ENCODE results near the gene DNM2.

DNM2 gene

GRCh38 chr19:10707440-10707839 is 10.4 kb upstream of the DNM2 start:
- no peaks in the 10 kb centered on the region for H3K9me3 Mint-ChIP-seq
- H3K4me3 Mint-ChIP-seq: no peak overlapping the region
- peaks cover 4% of the 10 kb centered on the region for H3K4me1 Mint-ChIP-seq
- ATAC-seq (no peak), DNase-seq (no peak)
- H3K27me3 Mint-ChIP-seq: no peaks in the 10 kb centered on the region
- no peak overlapping the region for H3K27ac Mint-ChIP-seq

GRCh38 chr19:10708291-10708690 is 9.6 kb upstream of the DNM2 start:
- H3K27me3 Mint-ChIP-seq: no peaks in the 10 kb centered on the region
- DNase-seq: no peak
- peaks cover 9% of the 10 kb centered on the region for H3K4me1 Mint-ChIP-seq
- no peak overlapping the region for H3K4me3 Mint-ChIP-seq
- H3K27ac Mint-ChIP-seq: no peak overlapping the region
- ATAC-seq: no peak
- H3K9me3 Mint-ChIP-seq: no peaks in the 10 kb centered on the region

- H3K4me3 Mint-ChIP-seq: no peak overlapping the region
- ATAC-seq (no peak), DNase-seq (no peak)
- H3K9me3 Mint-ChIP-seq: no peaks in the 10 kb centered on the region
- no peaks in the 10 kb centered on the region for H3K27me3 Mint-ChIP-seq
- H3K27ac Mint-ChIP-seq: peak overlapping the region in 1 of 2 donors; percentile 72
- peaks cover 17% of the 10 kb centered on the region for H3K4me1 Mint-ChIP-seq
Observed at GRCh38 chr19:10712045-10712444, 5.8 kb upstream of the DNM2 start.

GRCh38 chr19:10712754-10713153 is 5.1 kb upstream of the DNM2 start:
- no peak for DNase-seq
- H3K27ac Mint-ChIP-seq: no peak overlapping the region
- no peaks in the 10 kb centered on the region for H3K27me3 Mint-ChIP-seq

GRCh38 chr19:10713317-10713716 is 4.6 kb upstream of the DNM2 start:
- DNase-seq (peak in 1 of 2 donors; percentile 54), ATAC-seq (no peak)
- H3K27me3 Mint-ChIP-seq: no peaks in the 10 kb centered on the region
- peak overlapping the region in 1 of 2 donors; percentile 92 for H3K27ac Mint-ChIP-seq
- H3K4me3 Mint-ChIP-seq: no peak overlapping the region
- H3K9me3 Mint-ChIP-seq: no peaks in the 10 kb centered on the region
- H3K4me1 Mint-ChIP-seq: peaks cover 20% of the 10 kb centered on the region

More at GRCh38 chr19:10712754-10713153, 5.1 kb upstream of the DNM2 start:
- no peak for ATAC-seq
- Mint-ChIP-seq H3K9me3 (no peaks in the 10 kb centered on the region), H3K4me1 (peaks cover 20% of the 10 kb centered on the region), H3K4me3 (no peak overlapping the region)

GRCh38 chr19:10717054-10717355 is 874 bp upstream of the DNM2 start:
- DNase-seq: no peak
- Mint-ChIP-seq H3K27ac (peak overlapping the region in 1 of 2 donors; percentile 87), H3K4me3 (peak overlapping the region; percentile 83 to 84), H3K27me3 (no peaks in the 10 kb centered on the region), H3K9me3 (no peaks in the 10 kb centered on the region), H3K4me1 (peaks cover 54% of the 10 kb centered on the region)
- ATAC-seq: no peak

- ATAC-seq (peak; percentile 31), DNase-seq (peak in 1 of 2 donors; percentile 52)
- H3K4me1 Mint-ChIP-seq: peaks cover 58% of the 10 kb centered on the region
- H3K27me3 Mint-ChIP-seq: no peaks in the 10 kb centered on the region
- H3K27ac Mint-ChIP-seq: peak overlapping the region; percentile 86 to 96
- no peaks in the 10 kb centered on the region for H3K9me3 Mint-ChIP-seq
- peak overlapping the region; percentile 90 to 98 for H3K4me3 Mint-ChIP-seq
Observed at GRCh38 chr19:10718205-10719196, 622 bp downstream of the DNM2 start.

GRCh38 chr19:10719466-10719961 is 1.6 kb downstream of the DNM2 start:
- Mint-ChIP-seq H3K27me3 (no peaks in the 10 kb centered on the region), H3K9me3 (no peaks in the 10 kb centered on the region), H3K27ac (peak overlapping the region; percentile 54 to 88), H3K4me3 (peak overlapping the region; percentile 90 to 98), H3K4me1 (peaks cover 68% of the 10 kb centered on the region)
- DNase-seq (no peak), ATAC-seq (no peak)

- Mint-ChIP-seq H3K4me1 (peaks cover 75% of the 10 kb centered on the region), H3K27me3 (no peaks in the 10 kb centered on the region), H3K9me3 (no peaks in the 10 kb centered on the region), H3K27ac (no peak overlapping the region), H3K4me3 (peak overlapping the region; percentile 15 to 21)
- ATAC-seq (no peak), DNase-seq (no peak)
Observed at GRCh38 chr19:10720607-10721125, 2.8 kb downstream of the DNM2 start.

- ATAC-seq: no peak
Observed at GRCh38 chr19:10723591-10723990, 5.7 kb downstream of the DNM2 start.

GRCh38 chr19:10724573-10725071 is 6.7 kb downstream of the DNM2 start:
- Mint-ChIP-seq H3K27ac (peak overlapping the region in 1 of 2 donors; percentile 31), H3K27me3 (no peaks in the 10 kb centered on the region), H3K4me1 (peaks cover 79% of the 10 kb centered on the region), H3K9me3 (peaks cover 0 to 5% of the 10 kb centered on the region in 2 donors), H3K4me3 (no peak overlapping the region)
- no peak for DNase-seq
- no peak for ATAC-seq

More at GRCh38 chr19:10723591-10723990, 5.7 kb downstream of the DNM2 start:
- Mint-ChIP-seq H3K4me3 (no peak overlapping the region), H3K27ac (peak overlapping the region in 1 of 2 donors; percentile 98), H3K9me3 (peaks cover 0 to 5% of the 10 kb centered on the region in 2 donors), H3K4me1 (peaks cover 83% of the 10 kb centered on the region), H3K27me3 (no peaks in the 10 kb centered on the region)
- DNase-seq: no peak

GRCh38 chr19:10725415-10725814 is 7.5 kb downstream of the DNM2 start:
- no peak for DNase-seq
- H3K27me3 Mint-ChIP-seq: no peaks in the 10 kb centered on the region
- H3K4me1 Mint-ChIP-seq: peaks cover 79% of the 10 kb centered on the region
- peaks cover 0 to 5% of the 10 kb centered on the region in 2 donors for H3K9me3 Mint-ChIP-seq
- no peak overlapping the region for H3K4me3 Mint-ChIP-seq
- peak overlapping the region in 1 of 2 donors; percentile 46 for H3K27ac Mint-ChIP-seq
- ATAC-seq: no peak

GRCh38 chr19:10726268-10726667 is 8.4 kb downstream of the DNM2 start:
- H3K4me3 Mint-ChIP-seq: no peak overlapping the region

GRCh38 chr19:10727685-10728201 is 9.9 kb downstream of the DNM2 start:
- peaks cover 74% of the 10 kb centered on the region for H3K4me1 Mint-ChIP-seq
- ATAC-seq (no peak), DNase-seq (no peak)
- H3K27me3 Mint-ChIP-seq: no peaks in the 10 kb centered on the region
- H3K9me3 Mint-ChIP-seq: peaks cover 0 to 5% of the 10 kb centered on the region in 2 donors
- peak overlapping the region in 1 of 2 donors; percentile 78 for H3K27ac Mint-ChIP-seq
- no peak overlapping the region for H3K4me3 Mint-ChIP-seq

More at GRCh38 chr19:10726268-10726667, 8.4 kb downstream of the DNM2 start:
- Mint-ChIP-seq H3K9me3 (peaks cover 0 to 5% of the 10 kb centered on the region in 2 donors), H3K27me3 (no peaks in the 10 kb centered on the region), H3K27ac (no peak overlapping the region), H3K4me1 (peaks cover 79% of the 10 kb centered on the region)
- DNase-seq (no peak), ATAC-seq (no peak)

- Mint-ChIP-seq H3K4me3 (no peak overlapping the region), H3K4me1 (peaks cover 60% of the 10 kb centered on the region), H3K27me3 (no peaks in the 10 kb centered on the region), H3K27ac (peak overlapping the region; percentile 50 to 72), H3K9me3 (peaks cover 0 to 5% of the 10 kb centered on the region in 2 donors)
- ATAC-seq (no peak), DNase-seq (no peak)
Observed at GRCh38 chr19:10729411-10729810, 11.5 kb downstream of the DNM2 start.
